HepG2 (cell line): ENCODE data around the gene ENTPD5. TPM values are rescaled to one million over a fixed set of nuclear protein-coding genes. Genes with fewer than 3 reads are reported as not detected.

Experiments
- ARHGAP35 ChIP-seq: sonication (generic); formaldehyde crosslinking; IDR thresholded peaks from 2 replicates; pipeline ENCODE4 v1.9.0; 2022; ENCODE audit warnings: mild to moderate bottlenecking, inconsistent platforms, moderate library complexity, missing genetic modification reagents, borderline replicate concordance
- ARNT ChIP-seq: fragments of 450-650 bp; IDR thresholded peaks from 2 replicates; pipeline ENCODE4 v1.6.1; 2017
- CENPT ChIP-seq: sonication (generic); formaldehyde crosslinking; IDR thresholded peaks from 2 replicates; pipeline ENCODE4 v1.8.0; 2022; ENCODE audit warnings: low read depth, mild to moderate bottlenecking, moderate library complexity, missing genetic modification reagents
- FOXP1 ChIP-seq, 2 experiments: fragments of 450-650 bp in 1 of 2; IDR thresholded peaks; 2 replicates each; pipeline ENCODE4 v1.6.1; 2017 to 2018; ENCODE audit warnings: antibody characterized with exemption in 1 of 2
- GFI1 ChIP-seq: sonication (generic); formaldehyde crosslinking; IDR thresholded peaks from 2 replicates; pipeline ENCODE4 v1.5.0; 2020; ENCODE audit warnings: missing genetic modification reagents, mild to moderate bottlenecking, borderline replicate concordance
- HDAC2 ChIP-seq: sonication (generic); formaldehyde crosslinking; IDR thresholded peaks from 2 replicates; pipeline ENCODE4 v1.4.0; 2020; ENCODE audit warnings: missing genetic modification reagents
- KDM6A ChIP-seq: IDR thresholded peaks from 2 replicates; pipeline ENCODE4 v1.6.1; 2016; ENCODE audit warnings: low read depth
- KLF9 ChIP-seq: IDR thresholded peaks from 2 replicates; pipeline ENCODE4 v1.6.1; 2016; ENCODE audit warnings: low read depth
- MIER3 ChIP-seq: IDR thresholded peaks from 2 replicates; pipeline ENCODE4 v1.6.1; 2016; ENCODE audit warnings: missing compliant biosample characterization, borderline replicate concordance
- MXI1 ChIP-seq: IDR thresholded peaks from 3 replicates; pipeline ENCODE4 v1.6.1; 2012; ENCODE audit warnings: low read depth, low read length, inconsistent platforms, borderline replicate concordance
- SMYD3 ChIP-seq: sonication (generic); formaldehyde crosslinking; IDR thresholded peaks from 2 replicates; pipeline ENCODE4 v1.8.1; 2023; ENCODE audit warnings: mild to moderate bottlenecking, missing genetic modification reagents
- SOX5 ChIP-seq: IDR thresholded peaks from 2 replicates; pipeline ENCODE4 v1.6.1; 2016; ENCODE audit warnings: borderline replicate concordance
- TRIM24 ChIP-seq: sonication (generic); formaldehyde crosslinking; IDR thresholded peaks from 2 replicates; pipeline ENCODE4 v1.8.0; 2022; ENCODE audit warnings: mild to moderate bottlenecking, missing genetic modification reagents
- ZNF260 ChIP-seq: sonication (generic); formaldehyde crosslinking; IDR thresholded peaks from 2 replicates; pipeline ENCODE4 v1.4.0; 2020; ENCODE audit warnings: missing genetic modification reagents, low read depth, mild to moderate bottlenecking, borderline replicate concordance
- ZNF329 ChIP-seq: sonication (generic); formaldehyde crosslinking; IDR thresholded peaks from 2 replicates; pipeline ENCODE4 v1.9.0; 2021; ENCODE audit warnings: low read depth, mild to moderate bottlenecking, missing genetic modification reagents
- ZNF44 ChIP-seq: sonication (generic); formaldehyde crosslinking; IDR thresholded peaks from 2 replicates; pipeline ENCODE4 v1.5.1; 2020; ENCODE audit warnings: mild to moderate bottlenecking, missing genetic modification reagents
- ZNF616 ChIP-seq: sonication (generic); formaldehyde crosslinking; IDR thresholded peaks from 2 replicates; pipeline ENCODE4 v1.5.0; 2020; ENCODE audit warnings: low read depth, mild to moderate bottlenecking, missing genetic modification reagents
- ZNF75D ChIP-seq: sonication (generic); formaldehyde crosslinking; IDR thresholded peaks from 2 replicates; pipeline ENCODE4 v1.8.1; 2023; ENCODE audit warnings: missing genetic modification reagents, mild to moderate bottlenecking, borderline replicate concordance
- ZNF768 ChIP-seq: sonication (generic); formaldehyde crosslinking; IDR thresholded peaks from 2 replicates; pipeline ENCODE4 v1.4.0; 2020; ENCODE audit warnings: missing genetic modification reagents
- polyA plus RNA-seq, 8 experiments: library from polyadenylated mRNA; depleted of rRNA in 3 of 8; stranded (reverse) in 7 of 8; unstranded in 1 of 8; fragments of >200 nt; fragmentation: Illumina TruSeq in 4 of 8; extraction: Trizol in 4 of 8; gene quantifications; 2 replicates each; pipeline versions ENCODE4 v1.2.1 to v1.2.3, GENCODE V29; 2011 to 2016; ENCODE audit warnings: low read depth in 4 of 8, missing spikeins in 1 of 8, mixed read lengths in 1 of 8; ENCODE audit not compliant: insufficient read depth in 1 of 8
- total RNA-seq, 5 experiments: library from RNA; depleted of rRNA; stranded (reverse); fragments of >200 nt; fragmentation: Illumina TruSeq; extraction: Trizol; gene quantifications; 2 replicates each; pipeline ENCODE4 v1.2.3, GENCODE V29; 2016; ENCODE audit warnings: low read depth in 1 of 5
- TF ChIP-seq, protein P1 (sequence below): sonication (generic); formaldehyde crosslinking; IDR thresholded peaks from 2 replicates; pipeline ENCODE4 v1.8.0; 2022; ENCODE audit warnings: mild to moderate bottlenecking, missing genetic modification reagents, moderate library complexity
- TF ChIP-seq, protein P2 (sequence below): sonication (generic); formaldehyde crosslinking; conservative IDR thresholded peaks from 2 replicates; pipeline ENCODE4 v1.4.0; 2020; ENCODE audit warnings: missing genetic modification reagents
- TF ChIP-seq, protein P3 (sequence below): sonication (generic); formaldehyde crosslinking; conservative IDR thresholded peaks from 2 replicates; pipeline ENCODE4 v1.4.0; 2020; ENCODE audit warnings: mild to moderate bottlenecking, missing genetic modification reagents, moderate library complexity
- TF ChIP-seq, protein P4 (sequence below): sonication (generic); formaldehyde crosslinking; conservative IDR thresholded peaks from 2 replicates; pipeline ENCODE4 v1.8.0; 2022; ENCODE audit warnings: missing genetic modification reagents

Gene ENTPD5
- total and polyA plus RNA-seq, 2 of the 13 experiments (the other 11 are each of a cell fraction or from before 2014, with no cell fraction given) = 33.8 to 43.3 TPM

GRCh38 chr14:73996731-73997107 is 22.4 kb downstream of the ENTPD5 start (continued):
- no peak for TF ChIP-seq ZNF75D
- TF ChIP-seq ZNF768 (CRISPR knock-in tag) = no peak
- TF ChIP-seq TRIM24 = no peak
- TF ChIP-seq CENPT (CRISPR knock-in tag) = no peak
- no peak for TF ChIP-seq GFI1 (CRISPR knock-in tag)
- no peak for TF ChIP-seq ARHGAP35 (CRISPR knock-in tag)
- TF ChIP-seq ZNF44 = no peak
- TF ChIP-seq SOX5 (CRISPR knock-in tag) = peak; percentile 65; the same call in 1 of the 2 replicates
- TF ChIP-seq, protein P1, sequence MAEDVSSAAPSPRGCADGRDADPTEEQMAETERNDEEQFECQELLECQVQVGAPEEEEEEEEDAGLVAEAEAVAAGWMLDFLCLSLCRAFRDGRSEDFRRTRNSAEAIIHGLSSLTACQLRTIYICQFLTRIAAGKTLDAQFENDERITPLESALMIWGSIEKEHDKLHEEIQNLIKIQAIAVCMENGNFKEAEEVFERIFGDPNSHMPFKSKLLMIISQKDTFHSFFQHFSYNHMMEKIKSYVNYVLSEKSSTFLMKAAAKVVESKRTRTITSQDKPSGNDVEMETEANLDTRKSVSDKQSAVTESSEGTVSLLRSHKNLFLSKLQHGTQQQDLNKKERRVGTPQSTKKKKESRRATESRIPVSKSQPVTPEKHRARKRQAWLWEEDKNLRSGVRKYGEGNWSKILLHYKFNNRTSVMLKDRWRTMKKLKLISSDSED = no peak
- TF ChIP-seq, protein P2, sequence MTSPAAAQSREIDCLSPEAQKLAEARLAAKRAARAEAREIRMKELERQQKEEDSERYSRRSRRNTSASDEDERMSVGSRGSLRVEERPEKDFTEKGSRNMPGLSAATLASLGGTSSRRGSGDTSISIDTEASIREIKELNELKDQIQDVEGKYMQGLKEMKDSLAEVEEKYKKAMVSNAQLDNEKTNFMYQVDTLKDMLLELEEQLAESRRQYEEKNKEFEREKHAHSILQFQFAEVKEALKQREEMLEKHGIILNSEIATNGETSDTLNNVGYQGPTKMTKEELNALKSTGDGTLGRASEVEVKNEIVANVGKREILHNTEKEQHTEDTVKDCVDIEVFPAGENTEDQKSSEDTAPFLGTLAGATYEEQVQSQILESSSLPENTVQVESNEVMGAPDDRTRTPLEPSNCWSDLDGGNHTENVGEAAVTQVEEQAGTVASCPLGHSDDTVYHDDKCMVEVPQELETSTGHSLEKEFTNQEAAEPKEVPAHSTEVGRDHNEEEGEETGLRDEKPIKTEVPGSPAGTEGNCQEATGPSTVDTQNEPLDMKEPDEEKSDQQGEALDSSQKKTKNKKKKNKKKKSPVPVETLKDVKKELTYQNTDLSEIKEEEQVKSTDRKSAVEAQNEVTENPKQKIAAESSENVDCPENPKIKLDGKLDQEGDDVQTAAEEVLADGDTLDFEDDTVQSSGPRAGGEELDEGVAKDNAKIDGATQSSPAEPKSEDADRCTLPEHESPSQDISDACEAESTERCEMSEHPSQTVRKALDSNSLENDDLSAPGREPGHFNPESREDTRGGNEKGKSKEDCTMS = no peak
- peak; percentile 43; the same call in 1 of the 2 replicates for TF ChIP-seq HDAC2 (CRISPR knock-in tag)
- no peak for TF ChIP-seq FOXP1 (IDR thresholded peaks at IDR 0.05)
- peak; percentile 53; the same call in 1 of the 2 replicates for TF ChIP-seq FOXP1 (CRISPR knock-in tag; IDR thresholded peaks at IDR 0.05)
- no peak for TF ChIP-seq MXI1
- peak; percentile 24; the same call in 1 of the 2 replicates for TF ChIP-seq MIER3 (CRISPR knock-in tag)
- no peak for TF ChIP-seq ZNF616
- no peak for TF ChIP-seq SMYD3 (CRISPR knock-in tag)
- TF ChIP-seq KLF9 (CRISPR knock-in tag) = no peak
- peak; percentile 84 for TF ChIP-seq KDM6A
- TF ChIP-seq ARNT = no peak
- TF ChIP-seq, protein P3, sequence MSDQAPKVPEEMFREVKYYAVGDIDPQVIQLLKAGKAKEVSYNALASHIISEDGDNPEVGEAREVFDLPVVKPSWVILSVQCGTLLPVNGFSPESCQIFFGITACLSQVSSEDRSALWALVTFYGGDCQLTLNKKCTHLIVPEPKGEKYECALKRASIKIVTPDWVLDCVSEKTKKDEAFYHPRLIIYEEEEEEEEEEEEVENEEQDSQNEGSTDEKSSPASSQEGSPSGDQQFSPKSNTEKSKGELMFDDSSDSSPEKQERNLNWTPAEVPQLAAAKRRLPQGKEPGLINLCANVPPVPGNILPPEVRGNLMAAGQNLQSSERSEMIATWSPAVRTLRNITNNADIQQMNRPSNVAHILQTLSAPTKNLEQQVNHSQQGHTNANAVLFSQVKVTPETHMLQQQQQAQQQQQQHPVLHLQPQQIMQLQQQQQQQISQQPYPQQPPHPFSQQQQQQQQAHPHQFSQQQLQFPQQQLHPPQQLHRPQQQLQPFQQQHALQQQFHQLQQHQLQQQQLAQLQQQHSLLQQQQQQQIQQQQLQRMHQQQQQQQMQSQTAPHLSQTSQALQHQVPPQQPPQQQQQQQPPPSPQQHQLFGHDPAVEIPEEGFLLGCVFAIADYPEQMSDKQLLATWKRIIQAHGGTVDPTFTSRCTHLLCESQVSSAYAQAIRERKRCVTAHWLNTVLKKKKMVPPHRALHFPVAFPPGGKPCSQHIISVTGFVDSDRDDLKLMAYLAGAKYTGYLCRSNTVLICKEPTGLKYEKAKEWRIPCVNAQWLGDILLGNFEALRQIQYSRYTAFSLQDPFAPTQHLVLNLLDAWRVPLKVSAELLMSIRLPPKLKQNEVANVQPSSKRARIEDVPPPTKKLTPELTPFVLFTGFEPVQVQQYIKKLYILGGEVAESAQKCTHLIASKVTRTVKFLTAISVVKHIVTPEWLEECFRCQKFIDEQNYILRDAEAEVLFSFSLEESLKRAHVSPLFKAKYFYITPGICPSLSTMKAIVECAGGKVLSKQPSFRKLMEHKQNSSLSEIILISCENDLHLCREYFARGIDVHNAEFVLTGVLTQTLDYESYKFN (CRISPR knock-in tag) = no peak; the same call in 1 of the 2 replicates
- no peak for TF ChIP-seq ZNF329
- TF ChIP-seq, protein P4, sequence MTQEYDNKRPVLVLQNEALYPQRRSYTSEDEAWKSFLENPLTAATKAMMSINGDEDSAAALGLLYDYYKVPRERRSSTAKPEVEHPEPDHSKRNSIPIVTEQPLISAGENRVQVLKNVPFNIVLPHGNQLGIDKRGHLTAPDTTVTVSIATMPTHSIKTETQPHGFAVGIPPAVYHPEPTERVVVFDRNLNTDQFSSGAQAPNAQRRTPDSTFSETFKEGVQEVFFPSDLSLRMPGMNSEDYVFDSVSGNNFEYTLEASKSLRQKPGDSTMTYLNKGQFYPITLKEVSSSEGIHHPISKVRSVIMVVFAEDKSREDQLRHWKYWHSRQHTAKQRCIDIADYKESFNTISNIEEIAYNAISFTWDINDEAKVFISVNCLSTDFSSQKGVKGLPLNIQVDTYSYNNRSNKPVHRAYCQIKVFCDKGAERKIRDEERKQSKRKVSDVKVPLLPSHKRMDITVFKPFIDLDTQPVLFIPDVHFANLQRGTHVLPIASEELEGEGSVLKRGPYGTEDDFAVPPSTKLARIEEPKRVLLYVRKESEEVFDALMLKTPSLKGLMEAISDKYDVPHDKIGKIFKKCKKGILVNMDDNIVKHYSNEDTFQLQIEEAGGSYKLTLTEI = no peak
- no peak for TF ChIP-seq ZNF260 (CRISPR knock-in tag)
